Stomach (tissue), 4 donors: ENCODE data around the gene GIMAP8.

Source experiments
- POLR2AphosphoS5 ChIP-seq, 3 donors: sonication (generic); formaldehyde crosslinking; IDR thresholded peaks; one replicate each; pipeline ENCODE4 v1.6.1; 2016; ENCODE audit warnings: antibody characterized with exemption in 3 of 3
- TF ChIP-seq, protein P1 (sequence below), 7 experiments: fragments of 450-650 bp in 4 of 7; fragments of 200-600 bp in 3 of 7; sonication (generic) in 3 of 7; IDR thresholded peaks; one replicate each; pipeline ENCODE4 v1.5.1; 2016 to 2019; ENCODE audit warnings: antibody characterized with exemption in 7 of 7, control low read depth in 2 of 7, mild to moderate bottlenecking in 1 of 7

DNA sequence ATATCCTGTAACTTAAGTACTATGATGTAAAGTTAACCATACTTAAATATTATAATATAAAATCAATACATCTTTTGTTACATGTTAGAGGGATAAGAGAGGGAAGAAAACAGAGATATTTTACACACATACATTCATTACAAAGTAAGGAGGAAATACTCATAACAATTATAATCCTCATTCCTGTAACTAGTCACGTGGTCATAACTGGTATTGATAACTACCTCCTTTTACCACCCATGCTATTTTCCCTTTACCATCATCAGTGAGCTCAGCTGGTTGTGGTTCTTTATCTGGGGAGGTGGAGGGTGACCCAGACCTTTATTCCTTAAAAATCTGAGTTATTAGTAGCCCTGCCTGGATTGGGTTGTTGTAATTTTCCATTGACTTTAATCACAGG is 8.3 kb downstream of the GIMAP8 start:
- TF ChIP-seq, protein P1, sequence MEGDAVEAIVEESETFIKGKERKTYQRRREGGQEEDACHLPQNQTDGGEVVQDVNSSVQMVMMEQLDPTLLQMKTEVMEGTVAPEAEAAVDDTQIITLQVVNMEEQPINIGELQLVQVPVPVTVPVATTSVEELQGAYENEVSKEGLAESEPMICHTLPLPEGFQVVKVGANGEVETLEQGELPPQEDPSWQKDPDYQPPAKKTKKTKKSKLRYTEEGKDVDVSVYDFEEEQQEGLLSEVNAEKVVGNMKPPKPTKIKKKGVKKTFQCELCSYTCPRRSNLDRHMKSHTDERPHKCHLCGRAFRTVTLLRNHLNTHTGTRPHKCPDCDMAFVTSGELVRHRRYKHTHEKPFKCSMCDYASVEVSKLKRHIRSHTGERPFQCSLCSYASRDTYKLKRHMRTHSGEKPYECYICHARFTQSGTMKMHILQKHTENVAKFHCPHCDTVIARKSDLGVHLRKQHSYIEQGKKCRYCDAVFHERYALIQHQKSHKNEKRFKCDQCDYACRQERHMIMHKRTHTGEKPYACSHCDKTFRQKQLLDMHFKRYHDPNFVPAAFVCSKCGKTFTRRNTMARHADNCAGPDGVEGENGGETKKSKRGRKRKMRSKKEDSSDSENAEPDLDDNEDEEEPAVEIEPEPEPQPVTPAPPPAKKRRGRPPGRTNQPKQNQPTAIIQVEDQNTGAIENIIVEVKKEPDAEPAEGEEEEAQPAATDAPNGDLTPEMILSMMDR (IDR thresholded peaks at IDR 0.05) = no peak
- TF ChIP-seq POLR2AphosphoS5 (IDR thresholded peaks at IDR 0.05) = no peak
